ENCODE results near the gene SEMA3G.

The SEMA3G gene

GRCh38 chr3:52434491-52435115, 10.3 kb downstream of the SEMA3G start:
- peaks cover 72% of the 10 kb centered on the region for H3K4me1 Mint-ChIP-seq
- no peak for TF ChIP-seq CTCF (IDR thresholded peaks at IDR 0.05)
- H3K36me3 Mint-ChIP-seq (ENCODE audit: low read depth) = no peaks in the 10 kb centered on the region
- peaks cover 4% of the 10 kb centered on the region for H3K27me3 Mint-ChIP-seq (ENCODE audit: low read depth, poor library complexity)
- H3K4me3 Mint-ChIP-seq = no peak overlapping the region
- no peaks in the 10 kb centered on the region for H3K9me3 Mint-ChIP-seq
- no peak for DNase-seq
- no peak overlapping the region for H3K27ac Mint-ChIP-seq

GRCh38 chr3:52433996-52434479, 10.9 kb downstream of the SEMA3G start:
- Mint-ChIP-seq H3K27ac (peak overlapping the region; percentile 95), H3K27me3 (ENCODE audit: low read depth, poor library complexity) (peaks cover 9% of the 10 kb centered on the region), H3K9me3 (no peaks in the 10 kb centered on the region), H3K4me1 (peaks cover 75% of the 10 kb centered on the region), H3K36me3 (ENCODE audit: low read depth) (no peaks in the 10 kb centered on the region), H3K4me3 (no peak overlapping the region)
- DNase-seq = no peak
- TF ChIP-seq CTCF (IDR thresholded peaks at IDR 0.05) = no peak

- no peak for DNase-seq
- no peak for TF ChIP-seq CTCF (IDR thresholded peaks at IDR 0.05)
- Mint-ChIP-seq H3K9me3 (no peaks in the 10 kb centered on the region), H3K36me3 (ENCODE audit: low read depth) (no peaks in the 10 kb centered on the region), H3K4me3 (peak overlapping the region; percentile 8), H3K4me1 (peaks cover 76% of the 10 kb centered on the region), H3K27me3 (ENCODE audit: low read depth, poor library complexity) (peaks cover 12% of the 10 kb centered on the region), H3K27ac (peak overlapping the region; percentile 95)
Observed at GRCh38 chr3:52433328-52433995, 11.4 kb downstream of the SEMA3G start.

- no peak for TF ChIP-seq CTCF (IDR thresholded peaks at IDR 0.05)
- peak overlapping the region; percentile 8 for H3K4me3 Mint-ChIP-seq
- DNase-seq = no peak
- H3K27ac Mint-ChIP-seq = peak overlapping the region; percentile 89
- H3K36me3 Mint-ChIP-seq (ENCODE audit: low read depth) = no peaks in the 10 kb centered on the region
- H3K4me1 Mint-ChIP-seq = peaks cover 75% of the 10 kb centered on the region
- peaks cover 14% of the 10 kb centered on the region for H3K27me3 Mint-ChIP-seq (ENCODE audit: low read depth, poor library complexity)
- H3K9me3 Mint-ChIP-seq = no peaks in the 10 kb centered on the region
Observed at GRCh38 chr3:52432691-52433141, 12.2 kb downstream of the SEMA3G start.

- H3K9me3 Mint-ChIP-seq = no peaks in the 10 kb centered on the region
- H3K4me3 Mint-ChIP-seq = peak overlapping the region; percentile 30
- H3K36me3 Mint-ChIP-seq (ENCODE audit: low read depth) = no peaks in the 10 kb centered on the region
- H3K4me1 Mint-ChIP-seq = peaks cover 73% of the 10 kb centered on the region
- no peak for DNase-seq
- TF ChIP-seq CTCF (IDR thresholded peaks at IDR 0.05) = no peak
- H3K27me3 Mint-ChIP-seq (ENCODE audit: low read depth, poor library complexity) = peaks cover 17% of the 10 kb centered on the region
- H3K27ac Mint-ChIP-seq = peak overlapping the region; percentile 89
Observed at GRCh38 chr3:52432225-52432624, 12.7 kb downstream of the SEMA3G start.
